ENCODE data around the gene NDRG4. TPM values are rescaled to one million over a fixed set of nuclear protein-coding genes. Genes with fewer than 3 reads are reported as not detected.
A peak's percentile ranks its signal among the peaks of the same experiment; 100 is the strongest.

The NDRG4 gene
- total RNA-seq, 1 donor from 2014 or later = 677 TPM

DNA sequence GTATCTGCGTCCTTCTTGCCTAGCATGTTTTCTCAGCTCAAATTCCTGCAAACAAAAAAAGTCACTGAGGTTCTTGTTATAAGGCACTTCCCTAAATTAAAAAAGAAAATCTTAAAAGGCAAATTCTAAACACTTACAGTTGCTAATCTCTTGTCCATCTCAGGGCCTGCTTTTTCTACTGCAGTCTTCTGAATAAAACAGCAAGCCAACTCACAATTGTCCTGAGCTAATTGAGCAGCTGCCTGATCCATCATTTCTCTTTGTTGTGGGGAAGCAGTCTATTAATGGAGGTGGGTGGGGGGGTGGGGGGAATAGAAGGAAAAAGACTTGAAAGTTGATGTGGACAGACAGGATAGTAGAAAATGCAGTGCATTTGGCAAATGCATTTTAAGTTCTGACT is 42.3 kb downstream of the NDRG4 start:
- Mint-ChIP-seq H3K27ac (ENCODE audit: unreplicated experiment) (no peak overlapping the region), H3K4me3 (ENCODE audit: unreplicated experiment) (no peak overlapping the region), H3K36me3 (ENCODE audit: unreplicated experiment) (no peaks in the 10 kb centered on the region), H3K4me1 (ENCODE audit: low read depth, unreplicated experiment) (no peaks in the 10 kb centered on the region), H3K9me3 (ENCODE audit: unreplicated experiment) (no peaks in the 10 kb centered on the region), H3K27me3 (ENCODE audit: unreplicated experiment) (no peaks in the 10 kb centered on the region)
- no peak for DNase-seq
- TF ChIP-seq, protein P1, sequence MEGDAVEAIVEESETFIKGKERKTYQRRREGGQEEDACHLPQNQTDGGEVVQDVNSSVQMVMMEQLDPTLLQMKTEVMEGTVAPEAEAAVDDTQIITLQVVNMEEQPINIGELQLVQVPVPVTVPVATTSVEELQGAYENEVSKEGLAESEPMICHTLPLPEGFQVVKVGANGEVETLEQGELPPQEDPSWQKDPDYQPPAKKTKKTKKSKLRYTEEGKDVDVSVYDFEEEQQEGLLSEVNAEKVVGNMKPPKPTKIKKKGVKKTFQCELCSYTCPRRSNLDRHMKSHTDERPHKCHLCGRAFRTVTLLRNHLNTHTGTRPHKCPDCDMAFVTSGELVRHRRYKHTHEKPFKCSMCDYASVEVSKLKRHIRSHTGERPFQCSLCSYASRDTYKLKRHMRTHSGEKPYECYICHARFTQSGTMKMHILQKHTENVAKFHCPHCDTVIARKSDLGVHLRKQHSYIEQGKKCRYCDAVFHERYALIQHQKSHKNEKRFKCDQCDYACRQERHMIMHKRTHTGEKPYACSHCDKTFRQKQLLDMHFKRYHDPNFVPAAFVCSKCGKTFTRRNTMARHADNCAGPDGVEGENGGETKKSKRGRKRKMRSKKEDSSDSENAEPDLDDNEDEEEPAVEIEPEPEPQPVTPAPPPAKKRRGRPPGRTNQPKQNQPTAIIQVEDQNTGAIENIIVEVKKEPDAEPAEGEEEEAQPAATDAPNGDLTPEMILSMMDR (IDR thresholded peaks at IDR 0.05; ENCODE audit: partially characterized antibody, unreplicated experiment) = no peak

DNA sequence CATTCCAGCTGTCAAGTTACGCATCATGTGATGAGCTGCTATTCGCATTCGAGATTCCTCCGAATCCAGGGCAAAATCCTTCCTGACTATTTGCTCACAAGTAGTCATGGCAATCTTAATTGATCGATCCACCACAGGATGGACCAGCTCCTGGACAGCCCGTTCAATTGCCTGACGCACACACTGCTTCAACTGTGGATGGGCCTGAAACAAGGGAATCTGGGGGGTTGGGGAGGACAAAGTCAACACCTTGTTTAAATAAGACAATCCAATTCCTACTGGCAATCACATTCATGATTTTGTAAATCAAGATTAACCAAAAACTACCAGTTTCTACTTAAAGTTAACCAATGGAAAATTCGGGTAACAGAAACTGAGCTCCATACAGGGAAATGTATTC is 43.7 kb downstream of the NDRG4 start:
- Mint-ChIP-seq H3K36me3 (ENCODE audit: unreplicated experiment) (no peaks in the 10 kb centered on the region), H3K9me3 (ENCODE audit: unreplicated experiment) (no peaks in the 10 kb centered on the region), H3K4me1 (ENCODE audit: low read depth, unreplicated experiment) (no peaks in the 10 kb centered on the region), H3K4me3 (ENCODE audit: unreplicated experiment) (no peak overlapping the region), H3K27me3 (ENCODE audit: unreplicated experiment) (no peaks in the 10 kb centered on the region), H3K27ac (ENCODE audit: unreplicated experiment) (no peak overlapping the region)
- DNase-seq = no peak
- TF ChIP-seq, protein P1 (IDR thresholded peaks at IDR 0.05; ENCODE audit: partially characterized antibody, unreplicated experiment) = no peak

DNA sequence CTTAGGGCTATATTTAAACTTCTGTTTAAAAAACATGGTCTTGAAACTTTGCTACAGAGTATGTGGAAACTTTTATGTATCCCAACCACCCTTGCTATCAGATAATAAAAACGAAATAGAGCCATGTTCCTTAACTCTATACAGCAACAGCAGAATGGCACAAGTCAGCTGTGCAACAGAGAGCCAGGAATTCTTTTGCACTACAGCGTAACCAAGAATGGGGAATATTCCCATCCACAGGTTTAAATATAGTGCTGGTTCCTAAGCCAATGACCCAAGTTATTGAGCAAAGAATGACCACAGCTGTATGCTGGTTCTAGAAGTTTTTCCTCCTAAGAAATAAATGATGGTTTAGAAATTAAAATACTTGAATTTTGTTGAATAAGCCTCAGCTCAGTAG is 48.4 kb downstream of the NDRG4 start:
- Mint-ChIP-seq H3K27me3 (ENCODE audit: unreplicated experiment) (no peaks in the 10 kb centered on the region), H3K27ac (ENCODE audit: unreplicated experiment) (no peak overlapping the region), H3K4me1 (ENCODE audit: low read depth, unreplicated experiment) (no peaks in the 10 kb centered on the region), H3K9me3 (ENCODE audit: unreplicated experiment) (no peaks in the 10 kb centered on the region), H3K4me3 (ENCODE audit: unreplicated experiment) (no peak overlapping the region), H3K36me3 (ENCODE audit: unreplicated experiment) (no peaks in the 10 kb centered on the region)
- TF ChIP-seq, protein P1 (IDR thresholded peaks at IDR 0.05; ENCODE audit: partially characterized antibody, unreplicated experiment) = no peak
- DNase-seq = no peak

DNA sequence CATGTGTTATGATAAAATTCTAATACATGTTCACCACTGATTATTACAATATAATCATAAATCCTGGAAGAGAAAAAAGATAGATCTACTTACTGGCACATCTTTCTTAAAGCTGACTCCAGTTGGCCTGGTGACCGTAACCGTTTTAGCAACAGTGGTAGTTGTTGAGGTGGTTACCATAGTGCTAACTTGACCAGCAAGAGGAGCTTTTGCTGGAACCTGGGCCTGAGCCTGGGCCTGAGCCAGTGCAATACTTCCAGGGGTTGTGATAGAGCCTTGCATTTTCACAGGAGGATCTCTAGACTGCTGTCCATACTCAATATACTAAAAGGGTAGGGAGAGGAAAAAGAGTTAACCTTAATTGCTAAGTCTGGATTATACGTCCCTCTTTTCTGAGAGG is 51.6 kb downstream of the NDRG4 start:
- TF ChIP-seq, protein P1 (IDR thresholded peaks at IDR 0.05; ENCODE audit: partially characterized antibody, unreplicated experiment) = no peak
- H3K9me3 Mint-ChIP-seq (ENCODE audit: unreplicated experiment) = peaks cover 2% of the 10 kb centered on the region
- no peaks in the 10 kb centered on the region for H3K36me3 Mint-ChIP-seq (ENCODE audit: unreplicated experiment)
- no peak for DNase-seq
- H3K4me3 Mint-ChIP-seq (ENCODE audit: unreplicated experiment) = no peak overlapping the region
- no peaks in the 10 kb centered on the region for H3K27me3 Mint-ChIP-seq (ENCODE audit: unreplicated experiment)
- no peaks in the 10 kb centered on the region for H3K4me1 Mint-ChIP-seq (ENCODE audit: low read depth, unreplicated experiment)
- peak overlapping the region; percentile 40 for H3K27ac Mint-ChIP-seq (ENCODE audit: unreplicated experiment)

DNA sequence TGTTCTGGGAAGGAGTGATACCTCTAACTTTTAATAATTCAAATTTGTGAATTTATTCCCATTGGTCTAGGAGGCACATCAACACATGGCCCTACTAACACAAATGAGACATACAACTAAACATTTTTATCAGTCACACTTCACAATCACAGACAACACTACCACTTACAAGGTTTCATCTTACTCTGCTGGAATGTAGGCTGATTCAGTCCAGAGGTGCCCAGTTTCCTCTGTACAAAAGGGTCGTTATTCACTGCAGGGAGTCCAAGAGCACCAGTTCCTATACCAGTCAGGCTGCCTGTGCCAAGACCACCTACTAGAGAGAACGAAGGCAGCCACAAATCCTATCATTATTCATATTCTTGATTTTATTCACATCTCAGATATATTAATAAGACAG is 56.7 kb downstream of the NDRG4 start:
- DNase-seq = no peak
- no peak overlapping the region for H3K27ac Mint-ChIP-seq (ENCODE audit: unreplicated experiment)
- TF ChIP-seq, protein P1 (IDR thresholded peaks at IDR 0.05; ENCODE audit: partially characterized antibody, unreplicated experiment) = no peak
- peaks cover 2% of the 10 kb centered on the region for H3K9me3 Mint-ChIP-seq (ENCODE audit: unreplicated experiment)
- no peak overlapping the region for H3K4me3 Mint-ChIP-seq (ENCODE audit: unreplicated experiment)
- no peaks in the 10 kb centered on the region for H3K36me3 Mint-ChIP-seq (ENCODE audit: unreplicated experiment)
- no peaks in the 10 kb centered on the region for H3K4me1 Mint-ChIP-seq (ENCODE audit: low read depth, unreplicated experiment)
- H3K27me3 Mint-ChIP-seq (ENCODE audit: unreplicated experiment) = no peaks in the 10 kb centered on the region

Other genes with a start within 250 kb of the NDRG4 start
- not detected for gene PRSS54, start 205.1 kb upstream of the NDRG4 start, total RNA-seq (ENCODE audit: unreplicated experiment)
- 5.9 TPM for gene GINS3, start 107.7 kb upstream of the NDRG4 start, total RNA-seq (ENCODE audit: unreplicated experiment)
- gene SETD6, start 15.4 kb downstream of the NDRG4 start, total RNA-seq (ENCODE audit: unreplicated experiment) = 25.9 TPM
- 165 TPM for gene CNOT1, start 129.7 kb downstream of the NDRG4 start, total RNA-seq (ENCODE audit: unreplicated experiment)
- 52.9 TPM for gene SLC38A7, start 184.6 kb downstream of the NDRG4 start, total RNA-seq (ENCODE audit: unreplicated experiment)
- gene GOT2, start 234.2 kb downstream of the NDRG4 start, total RNA-seq (ENCODE audit: unreplicated experiment) = 92.5 TPM

Data from glutamatergic neuron (in vitro differentiated cells).